G401 (cell line): ENCODE data around the gene CEP350. TPM values are rescaled to one million over a fixed set of nuclear protein-coding genes. Genes with fewer than 3 reads are reported as not detected.

Experiments used
- DNase-seq: peaks from one replicate; pipeline ENCODE4 v3.0.0-alpha.2; 2015; ENCODE audit warnings: low spot score
- in situ Hi-C: cut with HindIII; loops from 2 replicates; pipeline ENCODE4 v1.10.0; 2016; ENCODE audit warnings: low sequenced_read_pairs, mixed read lengths
- total RNA-seq: library from RNA; depleted of rRNA; stranded (reverse); fragments of >200 nt; shearing (Covaris generic); gene quantifications from 2 replicates; pipeline ENCODE4 v1.2.3, GENCODE V29; 2014

The CEP350 gene
- total RNA-seq, 1 experiment from 2014 or later, result 64.9 TPM

DNA sequence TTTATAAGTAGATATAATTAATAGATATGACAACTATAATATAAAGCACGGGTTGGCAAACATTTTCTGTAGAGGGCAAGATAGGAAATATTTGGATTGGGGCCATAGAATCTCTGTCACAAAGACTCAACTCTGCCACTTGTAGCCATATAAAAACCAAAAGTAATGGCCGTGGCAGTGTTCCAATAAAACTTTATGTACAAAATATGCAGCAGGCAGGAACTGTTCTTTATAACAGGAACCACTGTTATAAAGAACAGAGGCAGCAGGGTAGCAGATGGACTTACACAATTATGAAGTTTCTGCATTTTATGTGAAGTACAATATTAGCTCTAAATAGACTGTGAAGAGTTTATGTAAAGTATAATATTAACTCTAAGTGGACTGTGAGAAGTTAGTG, 183.2 kb downstream of the CEP350 start:
- in situ Hi-C loops, result no loop called here
- no peak for DNase-seq

DNA sequence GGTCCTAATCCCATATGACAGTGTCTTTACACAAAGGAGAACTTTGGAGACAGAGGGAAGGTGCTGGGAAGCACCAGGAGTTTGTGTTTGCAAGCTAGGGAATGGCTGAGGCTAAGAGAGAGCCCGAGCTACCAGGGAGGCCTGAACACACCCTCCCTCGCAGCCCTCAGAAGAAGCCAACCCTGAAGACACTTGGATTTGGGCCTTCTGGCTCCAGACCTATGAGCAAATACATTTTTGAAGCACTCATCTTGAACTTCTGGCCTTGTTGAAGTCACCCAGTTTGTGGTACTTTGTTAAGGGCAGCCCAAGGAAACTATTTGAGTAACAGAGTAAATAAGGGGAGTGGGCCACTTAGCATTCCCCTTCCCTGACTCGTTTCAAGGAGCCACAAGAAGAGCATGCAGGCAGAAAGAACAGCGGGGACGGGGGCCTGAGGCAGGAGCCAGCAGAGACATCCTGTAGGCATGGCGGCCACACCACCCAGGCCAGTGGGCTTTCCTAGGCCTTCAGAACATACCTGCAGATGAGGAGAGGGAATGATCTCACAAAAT, 186.8 kb downstream of the CEP350 start:
- in situ Hi-C loops, result no loop called here
- DNase-seq, result no peak

DNA sequence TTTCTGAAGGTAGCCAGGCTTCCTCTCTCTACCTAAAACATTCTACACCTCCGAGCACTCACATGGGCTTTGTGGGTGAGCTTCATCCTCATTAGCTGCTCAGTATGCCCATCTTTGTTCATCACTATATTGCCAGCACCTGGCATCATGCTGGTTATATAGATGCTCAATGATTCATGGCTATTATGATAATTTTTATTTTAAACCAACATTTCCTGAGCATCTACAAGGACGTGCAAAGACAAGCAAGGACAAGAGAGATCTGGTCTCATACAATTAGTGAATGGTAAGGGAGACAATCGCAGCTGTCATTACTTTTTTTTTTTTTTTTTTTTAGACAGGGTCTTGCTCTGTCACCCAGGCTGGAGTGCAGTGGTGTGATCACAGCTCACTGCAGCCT, 188.7 kb downstream of the CEP350 start:
- in situ Hi-C loops, result no loop called here
- DNase-seq, result no peak

DNA sequence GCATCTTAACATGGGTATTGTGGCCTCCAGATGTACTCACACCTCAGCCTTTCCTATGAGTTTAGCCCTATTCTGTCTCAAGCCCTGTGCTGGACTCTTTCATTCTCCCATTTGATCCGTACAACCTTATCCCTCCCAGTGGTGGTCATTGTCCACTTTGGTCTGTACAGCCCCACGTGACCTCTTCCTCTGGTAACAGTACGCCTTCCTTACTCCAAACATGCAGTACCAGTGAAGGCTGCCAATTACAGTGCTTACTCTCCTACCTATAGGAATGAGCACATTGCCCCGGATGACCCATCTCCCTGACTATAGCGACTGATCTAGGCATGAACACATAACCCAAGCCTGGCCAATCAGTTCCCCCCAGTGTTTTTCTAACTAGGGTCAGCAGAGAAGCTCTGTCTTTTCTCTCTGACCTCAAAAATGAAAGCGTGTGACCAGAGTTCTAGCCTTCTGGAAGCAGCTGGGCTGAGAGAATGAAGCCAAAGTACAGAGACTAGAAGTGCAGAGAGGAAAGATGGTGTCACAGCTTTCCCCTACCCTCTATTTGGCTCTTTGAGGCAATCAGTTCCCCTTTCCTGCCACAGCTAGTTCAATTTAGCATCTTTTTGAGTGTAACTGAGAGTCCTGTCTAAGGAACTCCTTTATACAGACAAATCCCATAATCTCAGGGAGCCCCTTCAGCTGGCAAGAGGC, 190.2 kb downstream of the CEP350 start:
- in situ Hi-C loops, result no loop called here
- DNase-seq, result no peak

DNA sequence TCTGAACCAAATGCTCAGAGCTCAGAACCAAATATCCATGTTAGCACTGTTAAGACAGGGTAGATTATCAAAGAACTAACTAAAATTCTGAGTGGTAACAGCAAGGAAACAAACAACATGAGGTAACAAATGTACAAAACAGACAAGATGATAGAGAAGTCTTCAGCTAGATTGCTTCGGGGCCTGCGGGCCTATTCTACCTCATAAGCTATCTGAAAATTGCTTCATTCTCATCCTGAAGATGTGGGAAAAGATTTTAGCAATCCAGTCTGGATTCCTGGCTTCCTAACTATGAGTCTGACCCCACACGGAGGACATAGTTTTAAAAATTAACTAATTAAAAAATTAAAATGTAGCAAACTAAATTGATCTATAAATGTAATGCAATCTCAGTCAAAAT, 190.8 kb downstream of the CEP350 start:
- no peak for DNase-seq
- in situ Hi-C loops, result no loop called here

DNA sequence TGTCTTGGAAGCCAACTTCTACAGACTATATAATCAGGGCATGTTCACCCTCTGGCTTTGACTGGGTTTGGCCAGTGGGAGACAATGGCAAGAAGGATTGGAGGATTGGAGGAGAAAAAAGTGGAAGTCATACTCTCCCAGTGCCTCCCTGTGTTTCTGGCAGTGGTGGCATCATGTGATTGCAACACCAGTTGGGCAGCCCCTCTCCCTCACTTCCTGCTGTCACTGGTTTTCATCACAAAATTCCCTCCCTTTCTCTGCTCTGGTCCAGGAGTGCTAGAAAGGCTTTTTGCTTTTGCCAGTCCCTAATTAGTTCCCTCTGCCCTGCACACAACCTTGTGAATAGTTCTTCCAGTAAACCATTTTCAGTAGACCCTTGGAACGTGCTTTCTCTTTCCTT, 196.4 kb downstream of the CEP350 start:
- in situ Hi-C loops, result no loop called here

DNA sequence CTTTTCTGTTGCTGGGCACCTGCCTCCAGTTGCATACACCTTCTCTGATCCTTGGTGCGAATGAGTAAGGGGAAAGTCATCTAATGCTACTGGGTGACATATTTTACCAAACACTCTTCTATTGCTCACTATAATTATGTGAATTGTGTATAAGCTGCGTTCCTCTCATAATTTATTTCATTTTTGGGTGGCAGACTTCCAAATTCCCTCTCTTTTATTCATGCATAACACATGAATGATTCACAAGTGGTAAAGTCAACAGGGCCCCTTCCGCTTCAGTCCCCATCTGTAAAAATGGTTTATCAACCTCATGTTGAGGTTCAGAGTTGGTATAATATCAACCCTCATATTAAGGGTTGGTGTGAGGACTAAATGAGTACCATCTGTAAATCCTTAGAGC, 196.9 kb downstream of the CEP350 start:
- in situ Hi-C loops, result no loop called here
- no peak for DNase-seq

More for the DNA sequence above, 196.4 kb downstream of the CEP350 start:
- no peak for DNase-seq

DNA sequence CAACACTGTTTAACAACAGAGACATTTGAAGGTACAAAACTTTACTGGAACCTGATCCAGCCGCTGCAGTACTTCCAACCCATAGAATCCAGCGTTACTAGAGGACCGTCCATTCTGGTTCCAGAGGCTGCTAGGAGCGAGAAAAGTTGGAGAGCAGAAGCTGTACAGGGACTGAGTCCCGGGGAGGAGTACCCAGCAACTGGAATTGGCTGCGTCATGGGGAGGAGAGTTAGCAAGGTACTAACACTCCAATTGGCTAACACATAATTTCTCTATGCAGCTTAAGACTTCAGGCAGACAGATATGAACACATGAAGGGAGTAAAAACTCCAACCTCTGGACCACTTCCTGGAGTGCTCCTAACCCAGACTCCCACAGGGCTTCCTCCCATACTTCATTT, 198.0 kb downstream of the CEP350 start:
- in situ Hi-C loops, result no loop called here
- no peak for DNase-seq

DNA sequence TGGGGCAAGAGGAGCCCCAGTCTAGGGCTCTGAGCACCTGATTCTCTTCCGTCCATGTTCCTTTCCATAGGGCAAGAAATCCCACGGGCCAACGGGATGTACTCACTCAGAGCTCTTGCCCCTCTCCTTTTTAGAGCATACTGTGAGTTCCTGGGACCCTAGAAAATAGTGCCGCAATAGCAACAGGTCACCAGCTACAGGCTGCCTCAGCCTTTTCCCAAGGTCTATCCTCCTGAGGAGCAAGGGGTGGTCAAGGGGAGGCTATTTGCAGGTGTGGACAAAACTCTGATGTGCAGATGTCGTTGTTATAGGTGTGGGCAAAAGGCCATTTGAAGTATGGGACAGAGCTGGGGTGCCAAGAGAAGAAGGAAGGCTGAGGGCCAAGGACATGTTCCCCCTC, 198.4 kb downstream of the CEP350 start:
- in situ Hi-C loops, result no loop called here
- no peak for DNase-seq

DNA sequence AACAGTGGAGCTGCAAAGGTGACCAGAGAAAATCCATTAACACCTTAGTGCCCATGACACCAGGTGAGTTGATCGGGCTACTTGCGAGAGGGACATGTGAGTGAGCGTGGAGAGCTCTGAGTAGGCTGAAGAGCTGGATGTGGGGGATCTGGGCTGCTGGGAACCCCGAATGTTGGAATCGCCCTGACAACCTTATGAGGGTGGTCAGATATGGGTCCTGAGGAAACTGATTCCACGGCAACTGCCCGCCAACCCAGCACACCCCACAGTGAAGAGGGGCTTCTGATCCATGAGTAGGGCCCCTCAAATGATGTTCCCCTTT, 199.4 kb downstream of the CEP350 start:
- no peak for DNase-seq
- in situ Hi-C loops, result no loop called here

DNA sequence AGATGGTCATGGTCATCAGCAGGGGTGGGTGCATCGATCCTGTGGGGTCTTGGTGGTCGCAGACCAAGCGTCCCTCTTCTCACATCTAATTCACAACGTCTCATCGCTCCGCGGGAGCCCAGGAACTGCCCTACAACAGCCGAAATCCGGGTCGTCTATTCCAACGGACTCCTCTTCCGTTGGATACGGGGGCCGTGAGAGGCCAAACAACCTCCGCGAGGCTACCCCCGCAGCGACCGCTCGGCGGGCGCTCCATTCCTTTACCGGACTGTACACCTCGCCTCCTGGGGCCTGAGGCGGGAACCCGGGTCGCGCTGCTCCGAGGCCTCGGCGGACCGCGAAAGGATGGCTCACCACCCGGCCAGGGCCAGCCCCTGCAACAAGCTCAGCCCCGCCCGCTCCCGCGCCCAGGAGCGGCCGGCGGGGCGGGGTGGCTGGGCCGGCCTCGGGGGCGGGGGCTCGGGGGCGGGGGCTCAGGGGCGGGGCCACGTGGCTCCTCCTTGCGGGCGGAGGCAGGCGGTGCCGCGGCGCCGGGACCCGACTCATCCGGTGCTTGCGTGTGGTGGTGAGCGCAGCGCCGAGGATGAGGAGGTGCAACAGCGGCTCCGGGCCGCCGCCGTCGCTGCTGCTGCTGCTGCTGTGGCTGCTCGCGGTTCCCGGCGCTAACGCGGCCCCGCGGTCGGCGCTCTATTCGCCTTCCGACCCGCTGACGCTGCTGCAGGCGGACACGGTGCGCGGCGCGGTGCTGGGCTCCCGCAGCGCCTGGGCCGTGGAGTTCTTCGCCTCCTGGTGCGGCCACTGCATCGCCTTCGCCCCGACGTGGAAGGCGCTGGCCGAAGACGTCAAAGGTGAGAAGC, 199.9 kb downstream of the CEP350 start, which contains the start of gene QSOX1:
TSS of gene QSOX1 (plus strand) at position 545 of the 857 bp plus-strand sequence. CDS start at position 584, 39 bp downstream.
- in situ Hi-C loops, result no loop called here
- peak; percentile 88 for DNase-seq

DNA sequence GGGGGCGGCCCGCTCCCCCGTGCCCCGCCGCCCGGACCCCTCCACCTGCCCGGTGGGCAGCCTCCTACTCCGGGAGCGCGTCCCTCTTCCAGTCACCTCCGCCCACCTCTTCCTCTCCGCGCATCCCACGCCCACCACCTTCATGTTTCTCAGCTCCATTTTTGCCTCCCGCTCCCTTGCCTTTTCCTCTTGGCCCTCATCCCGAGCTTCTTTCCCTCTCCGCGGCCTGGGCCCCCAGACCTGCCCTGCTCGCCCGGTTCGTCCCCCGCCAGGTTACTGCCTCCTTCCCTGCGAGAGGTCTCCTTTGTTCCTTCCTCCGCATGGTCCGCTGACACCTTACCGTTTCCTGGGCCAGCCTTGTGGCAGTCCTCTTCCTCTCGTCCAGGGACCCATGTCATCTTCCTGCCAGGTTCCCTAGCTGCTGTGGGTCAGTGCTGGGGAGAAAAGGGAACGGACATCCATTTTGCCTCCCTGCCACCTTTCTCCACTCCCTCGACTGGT, 200.6 kb downstream of the CEP350 start:
- peak; percentile 45 for DNase-seq
- in situ Hi-C loops, result no loop called here

DNA sequence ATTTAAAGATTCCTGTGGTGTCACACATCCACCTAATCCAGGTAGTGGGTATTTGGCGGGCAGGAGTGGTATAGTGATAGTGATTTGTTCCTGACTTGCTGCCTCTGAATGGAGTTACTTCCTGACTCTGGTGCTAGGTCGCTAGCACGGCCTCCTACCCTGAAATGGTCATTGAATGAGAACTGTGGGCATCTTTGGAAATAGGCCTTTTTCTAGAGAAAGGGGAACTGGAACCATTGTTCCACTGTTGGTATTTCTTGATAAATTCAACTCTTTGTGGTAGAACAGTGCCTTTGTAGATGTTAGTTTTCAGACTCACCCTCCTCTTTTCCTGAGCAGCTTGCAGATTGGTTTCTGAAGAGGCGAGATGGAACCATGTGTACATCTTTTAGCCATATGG, 201.6 kb downstream of the CEP350 start:
- no peak for DNase-seq
- in situ Hi-C loops, result no loop called here

DNA sequence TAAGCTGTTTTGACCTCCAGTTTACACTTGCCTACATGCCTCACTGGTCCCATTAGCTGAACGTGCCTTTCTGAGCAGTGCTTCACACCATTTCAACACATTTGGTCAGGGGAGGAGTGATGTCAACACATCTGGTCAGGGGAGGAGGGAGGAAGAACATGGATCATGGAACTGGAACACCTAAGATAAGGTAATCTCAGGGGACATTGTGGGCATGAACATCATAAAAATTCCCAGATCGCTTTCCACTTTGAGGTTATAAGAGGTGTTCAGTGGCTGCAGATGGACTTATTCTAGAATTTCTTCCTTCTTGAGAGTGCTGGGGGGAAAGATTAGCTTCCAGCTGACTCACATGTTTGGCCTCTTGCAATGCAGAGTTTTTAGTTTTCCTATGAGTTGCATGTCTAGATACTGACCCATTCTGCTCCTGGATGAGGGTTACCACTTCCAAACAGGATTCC, 202.1 kb downstream of the CEP350 start:
- no peak for DNase-seq
- in situ Hi-C loops, result no loop called here

DNA sequence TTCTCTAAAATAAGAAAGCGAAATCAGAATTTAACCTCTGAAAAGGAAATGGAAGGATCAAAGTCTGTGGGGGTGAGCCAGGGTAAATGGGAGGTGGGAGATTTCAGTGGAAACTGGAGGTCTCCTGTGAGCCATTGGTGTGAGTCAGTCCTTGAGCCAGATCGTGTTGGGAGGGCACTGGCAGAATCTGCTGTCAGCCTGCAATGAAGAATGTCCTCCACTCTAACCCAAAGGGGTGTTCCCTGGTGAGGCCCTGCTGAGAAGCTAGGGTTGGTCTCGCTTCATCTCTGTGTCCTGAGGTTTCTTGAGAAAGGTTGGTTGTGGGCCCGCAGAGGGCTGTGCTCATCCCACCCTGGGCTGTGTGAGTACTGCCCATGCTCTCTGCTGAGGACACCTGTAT, 202.5 kb downstream of the CEP350 start:
- DNase-seq, result no peak
- in situ Hi-C loops, result no loop called here

DNA sequence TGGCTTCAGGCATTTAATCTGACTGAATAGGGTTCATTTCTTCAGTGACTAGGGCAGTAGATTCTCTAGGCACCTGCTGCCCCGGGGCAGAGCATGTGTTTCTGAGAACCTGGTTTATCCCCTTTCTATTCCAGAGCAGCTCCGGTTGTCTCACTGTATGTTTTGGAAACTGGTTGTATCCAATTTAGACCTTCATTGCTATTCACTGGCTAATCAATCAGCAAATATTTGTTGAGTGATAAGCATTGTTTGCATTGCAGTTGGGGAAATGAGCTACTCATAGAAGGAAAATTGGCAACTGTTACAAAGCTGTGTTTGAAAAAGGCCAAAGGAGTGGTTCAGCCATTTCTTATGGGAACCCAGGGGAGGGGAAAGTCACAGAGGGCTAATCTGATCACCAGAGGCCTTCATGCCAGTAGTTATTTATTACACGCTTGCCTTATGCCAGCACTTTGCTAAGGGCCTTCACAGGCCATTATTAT, 203.0 kb downstream of the CEP350 start:
- no peak for DNase-seq
- in situ Hi-C loops, result no loop called here

DNA sequence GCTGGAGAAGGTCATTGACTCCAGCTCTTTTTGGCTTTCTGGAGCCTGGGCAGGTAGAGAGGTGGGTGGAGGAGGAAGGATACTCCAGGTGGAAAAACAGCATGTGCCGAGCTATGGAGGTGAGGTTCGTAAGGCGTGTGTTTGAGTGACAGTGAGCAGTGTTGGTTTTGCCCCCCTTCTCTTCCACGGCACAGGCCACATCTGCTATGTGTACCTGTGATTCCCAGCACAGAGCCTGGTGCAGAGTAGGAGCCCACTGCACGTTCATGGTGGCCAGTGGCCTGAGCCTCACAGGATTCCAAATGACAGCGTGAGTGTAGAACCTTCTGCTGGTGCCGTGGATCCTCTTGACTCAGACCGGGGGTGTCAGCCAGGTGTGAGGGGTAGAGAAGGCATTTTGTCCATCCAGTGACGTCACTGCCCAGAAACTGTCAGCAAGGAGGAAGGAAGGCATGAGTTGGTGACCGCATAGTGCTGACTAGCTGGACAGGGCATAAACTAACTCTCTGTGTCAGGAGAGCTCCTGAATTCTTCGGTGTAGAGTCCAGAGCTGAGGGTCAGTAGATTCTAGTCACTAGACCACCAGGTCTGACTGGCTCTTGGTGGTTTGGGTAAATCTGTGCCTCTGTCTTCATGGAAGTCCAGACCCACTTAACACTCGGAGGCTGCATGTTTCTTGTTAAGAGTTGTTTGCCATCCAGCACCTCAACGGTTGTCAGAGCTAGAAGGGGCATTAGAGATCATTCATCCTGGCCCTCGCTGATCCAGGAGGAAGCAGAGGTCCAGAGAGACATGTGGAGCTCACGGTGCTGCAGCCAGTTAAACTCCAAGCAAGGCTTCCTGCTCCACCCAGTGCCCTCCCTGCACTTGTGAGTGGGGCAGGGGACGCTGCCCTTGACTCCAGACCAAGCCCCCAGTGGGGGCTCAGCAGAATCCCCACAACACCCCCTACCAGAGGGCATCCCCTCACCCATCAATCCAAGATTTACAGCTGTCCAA, 203.8 kb downstream of the CEP350 start:
- in situ Hi-C loops, result no loop called here
- no peak for DNase-seq

DNA sequence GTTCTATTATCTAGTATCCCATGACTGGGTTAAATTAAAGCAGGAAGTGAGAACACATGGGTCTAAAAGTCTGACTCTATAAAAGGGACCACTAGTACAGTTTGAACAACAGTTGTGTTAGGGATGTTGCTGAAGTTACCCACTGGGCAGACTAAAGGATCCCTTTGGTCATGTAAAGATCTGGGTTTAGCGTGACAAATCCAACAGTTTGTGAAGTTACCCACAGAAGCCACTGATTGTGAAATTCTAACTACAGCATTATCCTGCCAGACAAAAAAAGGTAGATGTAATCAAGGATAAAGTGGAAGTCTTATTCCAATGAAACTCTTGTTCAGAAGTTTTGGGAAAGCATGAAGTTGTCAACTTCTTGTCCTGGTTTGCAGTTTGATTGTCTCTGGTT, 205.7 kb downstream of the CEP350 start:
- no peak for DNase-seq
- in situ Hi-C loops, result no loop called here

DNA sequence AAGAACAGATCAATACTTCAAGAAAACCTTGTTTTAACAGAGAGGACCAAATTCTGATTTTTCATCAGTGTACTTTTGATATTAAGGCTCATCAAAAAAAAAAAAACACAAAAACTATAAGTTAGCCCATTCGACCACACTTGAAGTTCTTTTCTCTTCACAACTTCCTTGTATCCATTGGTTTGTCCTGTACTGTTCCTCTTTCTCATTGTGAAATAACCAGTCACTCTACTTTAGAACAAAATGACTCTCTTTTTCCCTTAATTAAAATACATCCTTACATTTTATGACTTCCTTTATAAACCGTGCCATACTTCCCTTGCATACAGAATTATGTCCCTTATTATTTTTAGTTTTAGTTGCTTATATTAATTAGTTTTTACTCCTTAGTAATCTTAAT, 208.4 kb downstream of the CEP350 start:
- in situ Hi-C loops, result no loop called here
- no peak for DNase-seq
